Right ventricle myocardium inferior (tissue), 1 donor: ENCODE measurements around the gene PRKCE. TPM values are rescaled to one million over a fixed set of nuclear protein-coding genes. Genes with fewer than 3 reads are reported as not detected.

Experiments used
- ATAC-seq: fragments of 200-7000 bp; cut with Tn5 transposase; one replicate; pipeline ENCODE4 v1.9.1; 2020; ENCODE audit warnings: mild to moderate bottlenecking, moderate library complexity
- DNase-seq: peaks from one replicate; pipeline ENCODE4 v3.0.0; 2021; ENCODE audit errors: missing footprints
- intact Hi-C: fragments of 100-400 bp; cut with DNase I; formaldehyde crosslinking; loops from one replicate; pipeline ENCODE4 v1.11.0; 2022
- total RNA-seq: library from RNA; stranded (reverse); fragmentation: NEBNext Ultra II Directional; extraction: Animal tissue kit (Norgen Biotek cat#: 25700); gene quantifications from one replicate; pipeline ENCODE4 v1.2.1, GENCODE V29; 2021
- donor health status: DM: no; HTN: yes; CAD: no; lungs with severe emphysema.

Gene PRKCE
- total RNA-seq, 1 donor from 2014 or later = 17.8 TPM

GRCh38 chr2:46008091-46008870 is 356.8 kb downstream of the PRKCE start:
- intact Hi-C loops = no loop called here
- ATAC-seq (no peak), DNase-seq (no peak)

- intact Hi-C loops = no loop called here
- ATAC-seq = no peak
- DNase-seq = no peak
These were observed 357.8 kb downstream of the PRKCE start for GRCh38 chr2:46009315-46009714.

- no peak for ATAC-seq
- no peak for DNase-seq
- intact Hi-C loops = loop anchor here (5.0 kb wide), 3 partner anchors 53 to 353 kb away; no protein-coding TSS in a partner anchor
These were observed 358.3 kb downstream of the PRKCE start for GRCh38 chr2:46009772-46010171.

GRCh38 chr2:46010223-46010924 is 358.9 kb downstream of the PRKCE start:
- no peak for DNase-seq
- intact Hi-C loops = loop anchor here (5.0 kb wide), 3 partner anchors 52 to 352 kb away; no protein-coding TSS in a partner anchor
- no peak for ATAC-seq

GRCh38 chr2:46010925-46011490 is 359.5 kb downstream of the PRKCE start:
- ATAC-seq = no peak
- intact Hi-C loops = loop anchor here (1.0 to 5.0 kb wide), 4 partner anchors 51 to 451 kb away; no protein-coding TSS in a partner anchor
- no peak for DNase-seq

GRCh38 chr2:46012618-46013240 is 361.3 kb downstream of the PRKCE start:
- DNase-seq (no peak), ATAC-seq (no peak)
- intact Hi-C loops = loop anchor here (5.0 kb wide), 3 partner anchors 50 to 350 kb away; no protein-coding TSS in a partner anchor

- intact Hi-C loops = loop anchor here (5.0 kb wide), 3 partner anchors 49 to 349 kb away; no protein-coding TSS in a partner anchor
- ATAC-seq (no peak), DNase-seq (no peak)
These were observed 362.3 kb downstream of the PRKCE start for GRCh38 chr2:46013726-46014125.

DNA sequence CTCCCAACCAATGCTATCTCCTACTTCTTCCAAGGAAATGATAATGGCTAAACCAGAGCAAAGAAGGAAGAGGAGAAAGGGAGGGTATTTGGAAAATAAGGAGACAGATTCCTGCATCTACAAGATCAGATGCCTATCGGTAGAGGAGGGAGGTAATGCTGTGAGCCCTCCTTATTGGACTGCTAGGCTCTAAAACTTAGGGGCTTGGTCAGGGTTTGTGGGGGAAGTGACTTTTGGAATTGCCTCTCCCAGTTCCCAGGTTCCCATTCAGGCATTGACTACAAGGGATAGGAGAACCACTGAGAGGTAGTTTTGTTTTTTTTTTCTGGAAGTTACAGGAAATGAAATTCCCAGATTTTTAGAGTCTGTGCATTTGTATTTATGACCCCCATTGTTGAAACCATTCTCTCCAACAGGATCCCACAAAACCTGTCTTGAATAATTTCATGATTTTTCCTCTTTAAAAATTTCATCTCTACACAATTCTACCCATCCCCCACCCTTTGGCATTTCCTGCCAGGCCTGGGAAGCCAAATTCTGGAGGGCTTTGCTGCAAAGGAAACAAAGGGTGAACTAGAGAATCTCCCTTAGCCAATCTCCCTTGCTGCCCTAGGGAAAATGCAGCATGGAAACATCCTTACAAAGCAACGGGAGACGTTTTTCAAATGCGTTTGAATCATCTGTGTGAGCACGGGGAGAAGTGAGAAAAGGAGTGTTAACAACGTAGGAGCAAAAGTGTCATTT is 363.6 kb downstream of the PRKCE start:
- intact Hi-C loops = loop anchor here (5.0 kb wide), 4 partner anchors 47 to 347 kb away; no protein-coding TSS in a partner anchor
- DNase-seq (no peak), ATAC-seq (no peak)

GRCh38 chr2:46015671-46016070 is 364.2 kb downstream of the PRKCE start:
- no peak for ATAC-seq
- intact Hi-C loops = loop anchor here (5.0 kb wide), 1 partner anchor 287 kb away; no protein-coding TSS in a partner anchor
- no peak for DNase-seq

- no peak for ATAC-seq
- DNase-seq = no peak
- intact Hi-C loops = loop anchor here (5.0 kb wide), 1 partner anchor 286 kb away; no protein-coding TSS in a partner anchor
These were observed 364.6 kb downstream of the PRKCE start for GRCh38 chr2:46016091-46016490.

GRCh38 chr2:46018773-46019591 is 367.5 kb downstream of the PRKCE start:
- intact Hi-C loops = loop anchor here (5.0 kb wide), 1 partner anchor 283 kb away; no protein-coding TSS in a partner anchor
- DNase-seq = no peak
- ATAC-seq = no peak

- DNase-seq (no peak), ATAC-seq (no peak)
- intact Hi-C loops = no loop called here
These were observed 368.9 kb downstream of the PRKCE start for GRCh38 chr2:46020416-46020815.

GRCh38 chr2:46023165-46023854 is 371.8 kb downstream of the PRKCE start:
- intact Hi-C loops = no loop called here
- ATAC-seq = no peak
- no peak for DNase-seq

DNA sequence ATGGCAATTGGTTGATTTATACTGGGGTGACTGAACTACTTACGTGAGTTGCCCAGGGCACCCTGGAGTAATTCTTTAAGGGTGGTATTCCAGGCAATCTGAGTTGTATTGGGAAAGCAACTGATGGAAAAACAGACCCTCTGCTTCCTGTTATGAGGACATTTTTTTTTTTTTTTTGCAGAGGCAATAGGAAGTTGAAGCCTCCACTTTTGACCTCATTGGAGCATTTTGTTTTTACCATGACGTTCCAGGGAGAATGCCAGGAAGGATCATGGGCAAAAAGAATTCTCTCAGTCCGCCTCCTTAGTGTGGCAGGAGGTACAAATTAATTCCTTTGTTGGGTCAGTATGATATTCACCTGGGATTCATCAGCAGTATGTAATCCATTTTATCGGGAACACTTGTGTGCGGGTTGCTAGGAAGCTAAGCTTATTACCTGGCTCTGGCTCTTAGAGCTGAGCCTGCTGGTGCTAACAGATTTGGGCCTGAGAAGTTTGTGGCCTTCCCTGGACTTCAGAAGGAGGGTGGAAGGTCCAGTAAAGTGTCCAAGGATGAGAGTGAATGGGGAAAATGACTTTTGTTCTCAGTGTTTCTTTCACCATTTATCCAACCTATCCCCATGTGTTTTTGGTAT is 372.8 kb downstream of the PRKCE start:
- no peak for ATAC-seq
- no peak for DNase-seq
- intact Hi-C loops = no loop called here

- intact Hi-C loops = no loop called here
- DNase-seq (no peak), ATAC-seq (no peak)
These were observed 373.6 kb downstream of the PRKCE start for GRCh38 chr2:46025081-46025480.

- intact Hi-C loops = no loop called here
- DNase-seq = no peak
- ATAC-seq = no peak
These were observed 374.2 kb downstream of the PRKCE start for GRCh38 chr2:46025676-46026075.
